SK-N-MC (cell line): ENCODE results near the gene CASKIN2.

Experiments
- EZH2 ChIP-seq: fragments of 200-600 bp; sonication (generic); IDR thresholded peaks from one replicate; pipeline ENCODE4 v1.6.1; 2017; ENCODE audit warnings: antibody characterized with exemption
- FOXP2 ChIP-seq: optimal IDR thresholded peaks from 2 replicates; pipeline ENCODE3; 2011; ENCODE audit warnings: mild to moderate bottlenecking, moderate library complexity; ENCODE audit not compliant: insufficient read depth; ENCODE audit errors: extremely low read length, control extremely low read depth

DNA sequence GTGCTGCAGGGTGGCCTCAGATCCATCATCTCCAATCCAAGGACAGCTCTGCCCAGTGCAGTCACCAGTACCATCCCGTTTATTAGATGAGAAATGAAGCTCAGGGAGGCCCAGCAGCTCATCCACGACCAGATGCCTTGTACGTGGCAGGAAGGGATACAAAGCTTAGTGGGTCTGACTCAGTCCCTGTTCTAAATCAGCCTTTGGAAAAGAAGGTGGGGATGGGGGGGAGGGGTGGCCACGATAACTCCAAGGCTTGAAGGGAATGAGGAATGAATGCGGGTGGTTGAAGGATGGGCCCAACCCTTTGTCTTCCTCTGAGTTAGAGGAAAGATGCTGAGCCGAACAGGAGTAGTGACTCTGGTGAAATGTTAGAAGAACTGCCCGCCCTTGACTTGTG lies 35.9 kb upstream of the CASKIN2 start:
- no peak for TF ChIP-seq FOXP2
- no peak for TF ChIP-seq EZH2
